Bone marrow (tissue), 2 donors: Measurements from ENCODE around the gene ULBP2.
"Not testable (repeated sequence)": the region's sequence is repeated elsewhere in the genome, so short reads cannot be mapped to it uniquely, and the experiment has no call there.

Experiments
- DNase-seq, 2 donors: peaks; one replicate each; lab custom pipeline; 2025; lab: John Stamatoyannopoulos, UW

Gene ULBP2

GRCh38 chr6:149925974-149926777, 15.6 kb upstream of the ULBP2 start:
- DNase-seq = peak; percentile 47 to 74

- not testable (repeated sequence) for DNase-seq
These were observed 14.8 kb upstream of the ULBP2 start for GRCh38 chr6:149927025-149927424.

GRCh38 chr6:149929422-149929821, 12.4 kb upstream of the ULBP2 start:
- no peak for DNase-seq

- DNase-seq = no peak
These were observed 10.3 kb upstream of the ULBP2 start for GRCh38 chr6:149931501-149931900.

GRCh38 chr6:149933036-149933435, 8.8 kb upstream of the ULBP2 start:
- no peak for DNase-seq

- no peak for DNase-seq
These were observed 8.4 kb upstream of the ULBP2 start for GRCh38 chr6:149933461-149933860.

- DNase-seq = peak in 1 of 2 donors; percentile 28
These were observed 7.3 kb upstream of the ULBP2 start for GRCh38 chr6:149934249-149935156.

- DNase-seq = no peak
These were observed 6.6 kb upstream of the ULBP2 start for GRCh38 chr6:149935246-149935645.

GRCh38 chr6:149935668-149936067, 6.1 kb upstream of the ULBP2 start:
- DNase-seq = no peak

GRCh38 chr6:149936743-149937142, 5.1 kb upstream of the ULBP2 start:
- DNase-seq = no peak

GRCh38 chr6:149938013-149938570, 3.7 kb upstream of the ULBP2 start:
- not testable (repeated sequence) for DNase-seq

- DNase-seq = no peak
These were observed 3.1 kb upstream of the ULBP2 start for GRCh38 chr6:149938571-149939355.

GRCh38 chr6:149939356-149939648, 2.5 kb upstream of the ULBP2 start:
- DNase-seq = no peak

GRCh38 chr6:149939909-149940671, 1.7 kb upstream of the ULBP2 start:
- no peak for DNase-seq

GRCh38 chr6:149940672-149940982, 1.2 kb upstream of the ULBP2 start:
- DNase-seq = no peak

- no peak for DNase-seq
These were observed 631 bp downstream of the ULBP2 start for GRCh38 chr6:149942461-149942829.

GRCh38 chr6:149943321-149943720, 1.5 kb downstream of the ULBP2 start:
- DNase-seq = not testable (repeated sequence)

- not testable (repeated sequence) for DNase-seq
These were observed 3.5 kb downstream of the ULBP2 start for GRCh38 chr6:149945276-149945675.

- not testable (repeated sequence) for DNase-seq
These were observed 4.8 kb downstream of the ULBP2 start for GRCh38 chr6:149946631-149947030.

GRCh38 chr6:149947533-149947932, 5.7 kb downstream of the ULBP2 start:
- DNase-seq = not testable (repeated sequence)

- DNase-seq = no peak
These were observed 6.2 kb downstream of the ULBP2 start for GRCh38 chr6:149948011-149948410.
